SK-N-SH (cell line): Measurements from ENCODE around the gene RSRC1.

Source experiments
- TAF1 ChIP-seq: IDR thresholded peaks from 2 replicates; pipeline ENCODE4 v1.6.1; 2012; ENCODE audit warnings: low read depth, mild to moderate bottlenecking, low read length, moderate library complexity, borderline replicate concordance
- YY1 ChIP-seq: IDR thresholded peaks from 2 replicates; pipeline ENCODE4 v1.4.0; 2012; ENCODE audit warnings: low read depth, mild to moderate bottlenecking

DNA sequence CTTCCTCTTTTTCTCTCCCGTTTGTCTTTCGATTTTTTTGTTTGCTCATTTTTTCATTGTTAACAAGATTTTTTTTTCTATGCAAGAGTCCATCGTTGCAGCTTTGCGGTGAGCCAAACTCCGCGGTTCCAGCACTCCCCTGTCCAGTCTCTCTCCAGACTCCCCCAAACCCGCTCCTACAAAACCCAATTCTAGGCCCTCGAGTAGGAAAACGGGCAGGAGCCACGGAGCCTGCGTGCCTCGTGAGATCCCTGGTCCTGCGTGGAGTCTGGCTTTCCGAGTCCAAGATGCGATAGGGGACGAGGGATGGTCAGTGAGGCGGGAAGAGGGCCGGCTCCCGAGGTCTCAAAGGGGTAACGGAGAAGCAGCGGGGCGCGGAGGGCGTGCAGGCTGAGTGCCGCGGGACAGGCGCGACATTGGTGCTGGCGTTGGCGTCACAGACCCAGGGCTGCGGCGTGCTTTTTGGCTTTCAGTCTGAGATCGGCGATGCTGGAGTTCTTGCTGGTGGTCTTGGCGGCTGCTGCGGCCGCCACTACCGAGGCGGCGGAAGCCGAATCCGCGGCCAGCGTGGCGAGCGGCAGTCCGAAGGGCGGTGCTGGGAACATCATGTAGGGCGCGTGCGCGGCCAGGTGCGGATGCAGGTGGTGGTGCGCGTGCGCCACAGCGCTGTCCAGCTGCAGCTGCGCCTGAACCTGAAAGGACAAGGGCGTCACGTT, 12.1 kb upstream of the RSRC1 start:
- TF ChIP-seq TAF1 (no peak), YY1 (no peak)
